HS-27A (cell line): Measurements from ENCODE around the gene CDK14.
"Not testable (repeated sequence)": the region's sequence is repeated elsewhere in the genome, so short reads cannot be mapped to it uniquely, and the experiment has no call there.

Source experiments
- DNase-seq: peaks from one replicate; pipeline ENCODE4 v3.0.0-alpha.2; 2012; ENCODE audit warnings: low read depth, missing footprints

CDK14 gene

GRCh38 chr7:90720984-90721760, 125.1 kb downstream of the CDK14 start:
- peak; percentile 15 for DNase-seq

- DNase-seq = no peak
These were observed 125.8 kb downstream of the CDK14 start for GRCh38 chr7:90721869-90722431.

DNA sequence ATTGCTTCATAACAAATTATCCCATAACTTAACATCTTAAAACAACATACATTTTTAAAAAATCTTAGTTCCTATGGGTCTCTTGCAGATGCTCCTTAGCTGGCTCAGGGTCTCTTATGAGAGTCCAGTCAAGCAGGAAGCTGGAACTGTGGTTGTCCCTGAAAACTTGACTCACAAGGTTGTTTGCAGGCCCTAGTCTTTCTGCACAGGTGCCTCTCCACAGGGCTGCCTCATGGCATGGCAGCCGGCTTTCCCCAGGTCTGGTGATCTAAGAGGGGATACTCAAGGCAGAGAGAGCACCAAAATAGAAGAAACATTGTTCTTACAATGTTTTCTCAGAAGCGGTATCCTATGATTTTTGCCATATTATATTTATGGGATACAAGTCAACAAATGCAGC, 127.1 kb downstream of the CDK14 start:
- DNase-seq = no peak

DNA sequence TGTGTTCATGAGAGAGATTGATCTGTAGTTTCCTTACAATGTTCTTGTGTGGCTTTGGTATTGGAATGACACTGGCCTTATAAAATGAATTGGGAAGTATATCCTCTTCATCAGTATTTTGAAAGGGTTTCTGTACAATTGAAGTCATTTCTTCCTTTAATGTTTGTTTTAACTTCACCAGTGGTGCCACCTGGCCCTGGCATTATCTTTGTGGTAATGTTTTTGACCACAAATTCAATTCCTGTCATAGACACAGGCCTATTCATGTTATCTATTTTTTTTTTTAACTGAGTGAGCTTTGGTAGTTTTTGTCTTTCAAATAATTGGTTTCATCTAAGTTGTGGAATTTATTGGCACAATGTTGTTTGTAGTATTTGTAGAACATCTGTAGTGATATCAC, 127.7 kb downstream of the CDK14 start:
- DNase-seq = no peak

- no peak for DNase-seq
These were observed 130.0 kb downstream of the CDK14 start for GRCh38 chr7:90726120-90726519.

DNA sequence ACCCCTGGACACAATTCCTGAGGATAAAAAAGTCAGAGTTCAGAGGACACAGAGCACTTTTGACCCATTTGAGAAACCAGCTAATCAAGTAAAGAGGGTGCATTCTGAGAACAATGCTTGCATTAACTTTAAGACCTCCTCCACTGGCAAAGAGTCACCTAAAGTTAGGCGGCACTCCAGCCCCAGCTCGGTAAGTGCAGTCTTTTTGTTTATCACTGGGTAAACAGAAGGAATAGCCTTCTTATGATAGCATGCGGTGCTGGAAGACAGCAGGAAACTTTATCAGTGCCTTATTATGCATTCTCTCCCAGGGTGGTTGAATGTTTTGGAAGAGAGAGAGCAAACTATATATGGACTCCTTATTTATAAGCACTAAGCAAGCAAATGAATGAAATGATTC, 130.5 kb downstream of the CDK14 start:
- DNase-seq = no peak

DNA sequence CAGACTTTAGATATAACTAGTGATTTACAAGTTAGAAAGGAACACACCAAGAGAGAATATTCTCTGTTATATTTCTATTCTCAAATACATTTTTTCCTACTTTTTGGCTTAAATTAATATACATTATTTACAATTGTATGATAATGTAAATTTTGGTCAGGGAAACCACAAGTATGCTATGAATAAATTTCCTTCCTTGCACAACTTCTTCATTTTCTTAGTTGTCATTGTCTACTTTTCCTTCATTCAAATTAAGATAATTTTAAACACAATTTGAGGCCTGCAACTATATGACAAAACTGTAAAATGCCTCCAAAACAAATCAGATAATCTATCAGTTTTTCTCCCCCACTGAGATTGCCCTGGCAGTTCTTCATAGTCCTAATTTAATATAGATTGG, 131.3 kb downstream of the CDK14 start:
- DNase-seq = no peak

- DNase-seq = no peak
These were observed 132.4 kb downstream of the CDK14 start for GRCh38 chr7:90728568-90728967.

DNA sequence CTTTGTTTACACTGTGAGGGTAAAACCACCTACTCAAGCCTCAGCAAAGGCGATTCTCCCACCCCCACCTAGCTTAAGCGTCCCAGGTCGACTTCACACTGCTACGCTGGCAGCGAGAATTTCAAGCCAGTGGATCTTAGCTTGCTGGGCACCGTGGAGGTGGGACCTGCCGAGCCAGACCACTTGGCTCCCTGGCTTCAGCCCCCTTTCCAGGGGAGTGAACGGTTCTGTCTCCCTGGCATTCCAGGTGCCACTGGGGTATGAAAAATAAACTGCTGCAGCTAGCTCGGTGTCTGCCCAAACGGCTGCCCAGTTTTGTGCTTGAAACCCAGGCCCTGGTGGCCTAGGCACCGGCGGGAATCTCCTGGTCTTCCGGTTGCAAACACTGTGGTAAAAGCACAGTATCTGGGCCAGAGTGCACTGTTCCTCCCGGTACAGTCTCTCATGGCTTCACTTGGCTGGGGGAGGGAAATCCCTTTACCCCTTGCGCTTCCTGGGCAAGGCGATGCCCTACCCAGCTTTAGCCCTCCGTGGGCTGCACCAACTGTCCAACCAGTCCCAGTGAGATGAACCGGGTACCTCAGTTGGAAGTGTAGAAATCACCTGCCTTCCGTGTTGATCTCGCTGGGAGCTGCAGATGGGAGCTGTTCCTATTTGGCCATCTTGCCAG, 139.6 kb downstream of the CDK14 start:
- not testable (repeated sequence) for DNase-seq

DNA sequence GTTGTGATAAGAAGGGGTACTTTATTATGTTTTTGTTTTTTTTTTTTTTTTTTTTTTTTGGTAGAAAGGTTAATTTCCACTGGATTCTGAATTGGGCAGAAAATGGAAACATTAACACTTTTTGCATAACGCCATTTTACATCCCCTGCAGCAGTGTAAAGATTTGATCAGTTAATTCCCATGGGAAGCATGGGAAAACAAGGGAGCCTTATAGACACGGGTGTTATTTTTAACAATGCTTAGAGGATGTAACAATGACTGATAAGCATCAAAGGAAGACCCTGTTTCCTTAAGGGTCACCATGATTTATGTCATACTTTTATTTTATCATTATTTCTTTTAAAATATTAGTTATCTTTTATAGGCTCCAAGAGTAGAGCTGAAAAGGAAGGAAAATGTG, 140.2 kb downstream of the CDK14 start:
- DNase-seq = no peak

DNA sequence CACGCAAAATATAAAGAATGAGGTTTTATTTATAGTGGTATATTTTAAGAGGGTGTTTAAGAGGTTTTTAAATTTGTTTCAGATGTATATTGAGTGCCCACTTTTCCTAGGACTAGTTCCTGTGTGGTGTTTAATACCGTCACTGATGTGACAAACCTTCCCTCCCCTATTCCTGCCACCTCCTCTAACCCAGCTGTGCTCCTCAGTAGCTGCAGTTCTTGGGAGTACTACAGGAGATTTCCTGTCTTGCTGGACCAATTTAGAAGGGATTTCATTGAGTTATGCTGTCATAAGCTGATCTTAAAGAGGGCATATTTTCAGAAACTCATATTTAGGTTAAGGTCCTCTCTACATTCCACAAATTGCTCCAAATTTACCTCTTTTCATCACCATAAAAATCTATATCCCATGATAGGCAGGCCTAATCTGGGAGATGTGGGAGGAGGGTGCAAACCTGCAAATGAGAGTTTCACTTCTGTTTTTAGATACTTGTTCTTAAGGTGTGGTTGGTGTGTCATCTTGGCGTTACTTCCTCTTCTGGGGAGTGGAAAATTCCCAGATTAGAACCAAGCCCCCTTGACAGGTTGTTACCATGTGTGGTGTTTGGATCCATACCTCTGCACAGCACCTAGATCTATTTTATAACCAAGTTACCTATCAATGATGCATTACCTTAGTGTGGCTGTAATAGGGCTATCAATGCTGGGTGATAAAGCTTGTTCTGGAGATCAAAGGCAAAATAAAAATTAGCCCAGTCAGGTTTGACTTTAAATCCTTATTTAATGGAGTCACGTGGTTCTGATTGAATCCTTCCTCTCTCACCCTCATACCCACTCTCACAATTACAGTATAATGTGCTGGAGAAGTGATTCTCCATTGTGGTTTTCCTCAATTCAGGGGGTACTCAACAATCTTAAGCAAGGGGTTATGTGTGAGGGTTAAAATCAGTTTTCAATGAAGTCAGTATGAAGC, 141.1 kb downstream of the CDK14 start:
- DNase-seq = no peak

DNA sequence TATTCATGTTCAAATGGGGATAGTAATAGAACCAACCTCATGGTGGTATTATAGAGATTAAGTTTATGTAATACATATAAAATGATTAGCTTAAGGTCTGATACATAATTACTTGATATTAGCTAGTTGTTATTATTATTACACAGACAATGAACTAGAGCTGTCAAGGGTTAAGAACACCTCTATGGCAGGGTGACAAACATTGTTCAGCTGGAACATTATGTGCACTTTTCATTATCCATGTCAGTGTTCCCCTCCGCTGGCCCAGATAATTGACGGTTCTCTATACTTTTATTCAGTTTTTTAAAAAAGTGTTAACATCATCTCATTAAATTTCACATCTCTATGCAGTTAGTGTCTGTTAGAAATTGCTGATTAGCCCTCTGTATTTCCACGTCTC, 142.1 kb downstream of the CDK14 start:
- DNase-seq = no peak

- DNase-seq = no peak
These were observed 143.6 kb downstream of the CDK14 start for GRCh38 chr7:90739716-90740115.

DNA sequence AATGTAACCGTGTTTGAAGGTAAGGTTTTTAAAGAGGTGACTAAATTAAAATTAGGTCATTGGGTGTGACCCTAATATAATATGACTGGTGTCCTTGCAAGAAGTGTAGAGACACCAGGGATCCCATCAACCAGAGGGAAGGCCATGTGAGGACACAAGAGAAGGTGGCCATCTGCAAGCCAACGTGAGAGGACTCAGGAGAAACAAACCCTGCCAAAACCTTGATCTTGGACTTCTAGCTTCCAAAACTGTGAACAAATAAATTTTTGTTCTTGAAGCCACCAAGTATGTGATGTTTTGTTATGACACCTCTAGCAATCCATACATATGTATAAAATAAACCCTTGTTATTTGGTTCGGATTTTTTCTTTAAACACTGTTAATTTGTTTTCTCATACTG, 144.3 kb downstream of the CDK14 start:
- DNase-seq = no peak

- no peak for DNase-seq
These were observed 147.5 kb downstream of the CDK14 start for GRCh38 chr7:90743626-90744025.

DNA sequence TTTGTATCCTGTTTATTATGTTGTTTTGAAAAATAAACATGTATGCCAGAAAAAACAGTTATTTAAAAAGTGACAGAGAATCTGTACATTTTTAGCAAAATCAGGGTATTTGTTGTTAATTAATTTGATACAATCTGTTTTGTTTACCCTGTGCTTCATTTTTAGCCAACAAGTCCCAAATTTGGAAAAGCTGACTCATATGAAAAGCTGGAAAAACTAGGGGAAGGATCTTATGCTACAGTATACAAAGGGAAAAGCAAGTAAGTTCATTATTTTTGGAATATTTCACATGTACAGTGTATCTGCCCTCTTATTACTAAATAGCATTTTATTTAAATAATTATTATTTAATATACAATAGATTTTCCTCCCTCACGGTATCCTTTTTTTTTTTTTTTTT, 151.4 kb downstream of the CDK14 start:
- no peak for DNase-seq

DNA sequence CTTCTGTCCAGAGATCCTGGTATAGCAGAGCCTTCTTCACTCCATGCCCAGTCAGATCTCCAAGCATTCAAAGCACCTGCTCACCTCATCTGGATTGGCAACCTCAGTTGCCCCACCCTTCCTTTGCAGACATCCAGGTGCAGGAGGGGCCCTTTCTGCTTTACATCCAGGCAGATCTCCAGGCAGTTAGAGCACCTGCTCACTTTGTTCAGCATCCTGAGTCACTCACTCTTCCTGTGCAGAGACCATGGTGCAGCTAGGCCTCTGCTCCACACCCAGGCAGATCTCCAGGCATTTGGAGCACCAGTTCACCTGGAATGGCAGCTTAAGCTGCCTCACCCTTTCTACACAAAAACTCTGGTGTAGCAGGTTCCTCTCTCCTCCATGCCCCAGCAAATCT, 153.1 kb downstream of the CDK14 start:
- DNase-seq = no peak

GRCh38 chr7:90749774-90750173, 153.7 kb downstream of the CDK14 start:
- DNase-seq = no peak

DNA sequence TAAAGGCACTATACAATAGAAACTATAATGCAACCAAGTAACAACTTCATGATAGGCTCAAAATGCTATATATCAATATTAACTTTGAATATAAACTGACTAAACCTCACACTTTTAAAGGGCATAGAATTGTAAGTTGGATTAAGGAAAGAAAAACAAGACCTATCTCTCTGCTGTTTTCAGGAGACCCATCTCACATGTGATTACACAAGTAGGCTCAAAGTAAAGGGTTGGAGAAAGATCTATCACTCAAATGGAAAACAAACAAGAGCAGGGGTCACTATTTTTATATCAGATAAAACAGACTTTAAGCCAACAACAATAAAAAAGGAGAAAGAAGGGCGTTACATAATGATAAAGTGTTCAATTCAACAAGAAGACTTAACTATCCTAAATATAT, 155.5 kb downstream of the CDK14 start:
- no peak for DNase-seq

- no peak for DNase-seq
These were observed 155.9 kb downstream of the CDK14 start for GRCh38 chr7:90752051-90752450.

DNA sequence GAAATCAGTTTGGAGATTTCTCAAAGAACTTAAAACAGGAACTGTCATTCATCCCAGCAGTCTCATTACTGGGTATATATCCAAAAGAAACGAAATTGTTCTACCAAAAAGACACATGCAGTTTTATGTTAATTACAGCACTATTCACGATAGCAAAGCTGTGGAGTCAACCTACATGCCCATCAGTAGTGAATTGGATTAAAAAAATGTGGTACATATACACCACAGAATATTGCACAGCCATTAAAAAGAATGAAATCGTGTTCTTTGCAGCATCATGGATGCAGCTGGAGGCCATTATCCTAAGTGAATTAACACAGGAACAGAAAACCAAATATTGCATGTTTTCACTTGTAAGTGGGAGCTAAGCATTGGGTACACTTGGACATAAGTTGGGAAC, 158.9 kb downstream of the CDK14 start:
- no peak for DNase-seq

DNA sequence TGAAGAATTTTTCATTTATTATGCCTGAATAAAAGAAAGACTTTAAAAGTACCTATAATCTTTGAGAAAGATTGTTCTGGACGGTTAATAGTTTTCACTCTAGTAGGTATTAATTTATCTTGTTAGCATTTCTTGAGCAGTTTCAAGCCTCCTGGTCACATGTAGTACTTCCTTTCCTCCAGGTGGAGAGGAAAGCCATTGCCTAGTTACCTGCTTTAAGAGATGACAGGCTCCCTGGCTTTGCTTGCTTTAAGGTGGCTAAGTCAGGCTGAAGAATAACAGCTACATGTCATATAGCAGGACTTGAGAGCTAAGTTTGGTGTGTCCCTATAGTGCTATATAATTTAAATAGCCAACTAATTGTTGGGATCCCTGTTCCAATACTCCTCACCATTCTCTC, 160.2 kb downstream of the CDK14 start:
- no peak for DNase-seq
